Stimulated activated CD8-positive, alpha-beta memory T cell treated with anti-CD3 and anti-CD28 coated beads, Interleukin-12 subunit alpha, Interleukin-12 subunit beta, amount 100 ng/mL, for 4 hours (primary cell): ENCODE measurements around the gene NME3.
"Not testable (repeated sequence)": the region's sequence is repeated elsewhere in the genome, so short reads cannot be mapped to it uniquely, and the experiment has no call there.

Experiments used
- DNase-seq: peaks from one replicate; pipeline ENCODE4 v3.0.0-alpha.2; 2020; ENCODE audit warnings: low read depth

NME3 gene

DNA sequence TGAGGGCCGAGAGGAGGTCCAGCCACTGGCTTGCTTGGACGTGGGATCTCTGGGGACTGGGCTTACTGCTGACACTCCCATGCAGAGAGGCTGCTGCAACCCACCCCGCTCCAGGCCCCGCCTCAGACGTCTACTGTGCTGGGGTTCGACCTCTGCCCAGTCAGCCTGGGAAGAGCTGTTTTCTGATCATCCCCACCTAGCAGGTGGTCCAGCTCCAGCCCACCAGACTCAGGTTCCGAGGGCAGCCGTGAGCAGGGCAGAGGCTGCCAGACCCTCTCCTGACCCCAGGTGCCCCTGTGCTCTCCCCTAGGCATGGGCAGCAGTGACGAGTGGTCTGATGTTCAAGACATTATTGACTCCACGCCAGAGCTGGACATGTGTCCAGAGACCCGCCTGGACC, 23.4 kb downstream of the NME3 start:
- no peak for DNase-seq

DNA sequence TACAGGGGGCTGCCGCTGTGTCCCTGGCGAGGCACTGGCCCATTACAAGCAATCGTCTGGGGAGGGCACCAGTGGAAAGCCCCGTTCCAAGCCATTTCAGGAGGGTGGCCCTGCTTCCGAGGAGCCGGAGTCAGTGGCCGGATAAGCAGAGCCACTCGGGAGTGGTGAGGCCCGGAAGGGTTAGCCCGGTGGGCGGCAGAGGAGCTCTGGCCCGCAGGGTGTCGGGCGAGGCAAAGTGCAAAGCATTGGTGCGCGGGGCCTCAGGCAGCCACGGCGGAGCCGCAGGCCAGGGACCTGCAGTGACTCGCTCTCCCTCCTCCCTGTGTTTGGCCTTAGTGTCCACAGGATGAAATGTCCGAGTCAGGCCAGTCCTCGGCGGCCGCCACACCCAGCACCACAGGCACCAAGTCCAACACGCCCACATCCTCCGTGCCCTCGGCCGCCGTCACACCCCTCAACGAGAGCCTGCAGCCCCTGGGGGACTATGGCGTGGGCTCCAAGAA, 24.6 kb downstream of the NME3 start:
- no peak for DNase-seq

DNA sequence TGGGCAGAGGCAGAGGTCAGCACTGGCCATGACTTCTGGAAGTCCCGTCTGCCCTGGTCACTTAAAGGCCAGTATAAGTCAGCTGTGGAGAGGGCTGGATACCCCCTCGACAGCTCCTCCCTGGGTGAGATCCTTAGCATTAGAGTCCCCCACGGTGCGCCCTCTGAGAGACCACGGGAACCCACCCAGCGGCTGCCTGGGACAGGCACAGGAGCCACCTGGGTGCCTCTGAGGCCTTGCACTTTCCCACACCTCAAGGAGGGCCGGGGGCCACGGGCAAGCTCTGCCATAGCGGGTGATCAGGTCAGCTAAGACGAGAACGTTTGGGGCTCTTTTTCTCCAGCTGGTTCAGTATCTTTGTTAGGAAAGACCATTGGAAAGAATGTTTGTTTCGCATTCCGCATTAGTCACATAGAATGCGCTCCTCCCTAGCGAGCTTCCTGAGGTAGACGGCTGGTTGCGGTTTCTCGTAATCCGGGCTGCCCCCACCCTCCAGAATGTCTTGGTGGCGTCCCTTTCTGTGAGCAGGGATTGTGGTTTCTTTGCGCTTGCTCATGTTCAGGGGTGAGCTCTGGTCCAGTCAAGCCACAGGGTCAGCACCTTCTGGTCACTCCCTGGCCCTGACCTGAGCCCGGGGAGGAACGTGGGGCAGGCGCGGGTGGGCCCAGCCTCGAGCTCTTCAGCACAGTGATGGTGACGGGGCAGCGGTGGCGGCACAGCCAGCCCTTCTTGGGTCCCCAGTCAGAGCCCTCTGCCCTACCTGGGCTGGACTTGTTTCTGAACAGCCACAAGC, 25.2 kb downstream of the NME3 start:
- no peak for DNase-seq

DNA sequence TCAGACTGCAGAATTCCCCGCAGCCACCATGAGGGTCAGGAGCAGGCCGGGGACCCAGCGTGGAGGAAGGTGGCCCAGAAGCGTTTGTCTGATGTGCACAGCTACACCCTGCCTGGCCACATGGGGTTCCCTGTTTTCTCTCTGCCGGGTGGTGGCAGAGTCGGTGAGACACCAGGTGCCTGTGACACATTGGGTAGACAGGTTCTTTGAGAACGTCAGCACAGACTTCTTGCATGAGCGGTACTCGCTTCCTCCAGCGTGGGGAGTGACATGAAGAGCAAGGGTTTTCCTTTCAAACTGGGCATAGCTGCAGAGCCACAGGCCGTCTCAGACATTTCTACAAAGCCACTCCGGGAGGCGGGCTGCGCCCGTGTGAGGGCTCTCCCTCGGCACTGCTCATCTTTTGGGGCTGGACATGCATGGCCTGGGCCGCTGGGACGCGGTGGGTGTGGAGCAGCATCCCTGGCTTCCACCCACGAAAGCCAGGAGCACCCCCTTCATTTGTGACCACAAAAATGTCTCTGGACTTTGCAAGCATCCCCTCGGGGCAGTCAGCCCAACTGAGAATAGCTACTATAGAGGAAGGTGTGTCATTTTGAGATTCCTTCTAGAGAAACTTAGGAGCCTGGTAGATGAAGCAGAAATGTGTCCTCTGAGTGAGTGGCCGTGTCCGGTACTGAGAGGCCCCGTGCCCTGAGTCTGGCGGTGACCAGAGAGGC, 26.0 kb downstream of the NME3 start:
- no peak for DNase-seq

DNA sequence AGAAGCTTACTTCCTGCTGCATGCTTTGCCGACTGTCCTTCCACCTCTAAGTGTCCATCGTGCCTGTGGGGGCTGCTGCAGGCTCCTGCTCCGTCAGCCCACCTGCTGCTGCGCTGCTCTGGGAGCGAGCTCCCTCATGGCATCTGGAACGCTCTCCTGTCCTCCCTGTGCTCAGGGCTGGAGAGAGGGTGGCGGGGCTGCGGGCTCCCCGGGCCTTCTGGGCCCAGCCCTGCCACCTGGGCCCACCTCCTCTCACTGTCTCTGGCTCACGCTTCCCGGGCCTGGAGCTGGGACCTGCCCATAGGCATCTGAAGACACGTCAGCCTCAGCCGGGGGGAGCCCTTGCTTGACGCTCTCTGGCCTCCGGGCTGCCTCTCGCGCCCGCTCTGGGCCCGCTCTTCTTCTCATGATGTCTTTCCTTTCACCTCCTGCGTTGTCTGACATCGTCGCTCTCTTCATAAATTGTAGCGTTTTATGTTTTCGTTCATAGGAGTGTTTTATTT, 27.0 kb downstream of the NME3 start:
- DNase-seq: no peak

DNA sequence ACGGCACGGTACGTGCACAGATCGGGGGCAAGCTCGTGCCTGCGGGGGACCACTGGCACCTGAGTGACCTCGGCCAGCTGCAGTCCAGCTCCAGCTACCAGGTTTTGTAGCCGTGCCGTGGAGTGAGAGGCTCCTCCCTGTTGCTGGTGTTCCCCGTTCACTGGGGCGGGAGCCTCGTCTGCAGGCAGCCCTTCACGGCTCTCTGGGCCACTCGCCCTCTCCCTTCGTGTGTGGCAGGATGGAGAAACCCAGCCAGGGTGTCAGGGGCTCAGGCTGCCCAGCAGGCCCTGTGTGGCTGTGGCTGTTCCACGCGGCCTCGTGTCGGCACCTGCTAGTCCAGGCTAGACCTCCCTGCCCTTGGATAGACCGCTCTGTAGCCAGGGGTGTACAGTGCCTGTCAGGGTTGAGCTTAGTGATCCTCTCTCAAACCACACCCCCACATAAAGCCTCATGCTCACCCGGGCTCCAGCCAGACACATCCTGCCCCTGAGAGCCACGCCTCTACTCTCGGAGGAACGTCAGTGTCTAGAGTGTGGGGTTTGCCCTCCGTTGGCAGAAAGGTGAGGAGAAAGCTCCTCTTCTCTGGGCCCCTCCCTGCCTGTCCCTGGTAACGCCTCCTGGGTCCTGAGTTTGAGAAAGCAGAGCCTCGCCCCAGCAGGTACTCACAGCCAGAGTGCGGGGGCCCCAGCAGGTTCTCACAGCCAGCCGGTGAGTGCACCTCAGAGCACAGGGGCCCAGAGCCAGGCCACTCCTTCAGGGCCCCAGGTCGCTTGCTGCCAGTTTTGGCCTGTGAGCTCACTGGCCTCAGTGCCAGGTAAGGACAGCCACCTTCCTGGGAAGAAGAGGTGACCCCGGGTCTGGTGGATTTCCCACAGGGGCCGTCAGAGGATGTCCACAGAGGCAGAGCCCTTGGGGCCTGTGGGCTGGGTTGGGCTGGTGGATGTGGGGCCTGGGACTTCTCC, 27.7 kb downstream of the NME3 start:
- DNase-seq: no peak

DNA sequence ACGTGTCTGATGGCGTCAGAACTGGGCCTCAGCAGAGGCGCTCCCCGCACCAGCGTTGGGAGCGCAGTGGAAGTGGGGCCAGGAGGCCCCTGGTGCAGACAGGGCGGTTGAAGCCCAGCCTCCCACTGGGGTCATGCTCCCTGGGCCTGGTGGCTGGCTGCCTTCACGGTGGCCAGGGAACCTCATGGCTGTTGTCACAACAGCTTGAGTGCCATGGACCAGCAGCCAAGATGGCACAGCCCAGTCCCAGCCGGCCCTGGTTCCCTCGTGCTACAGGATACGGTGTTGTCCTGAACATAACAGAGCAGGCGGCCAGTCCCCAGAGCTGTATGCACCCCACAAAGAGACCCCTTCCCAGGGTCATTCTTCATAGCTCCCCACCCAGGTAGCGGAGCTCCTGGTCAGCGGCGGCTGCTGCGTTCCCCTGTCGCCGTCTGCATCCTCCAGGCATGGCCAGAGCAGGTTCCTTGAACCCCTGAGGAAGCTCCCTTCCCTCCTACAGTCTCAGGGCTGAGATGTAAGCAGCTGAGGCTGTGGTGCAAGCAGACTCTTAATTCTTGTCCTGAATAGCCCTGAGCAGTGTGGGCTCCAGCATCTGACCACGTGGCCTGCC, 29.7 kb downstream of the NME3 start:
- no peak for DNase-seq

DNA sequence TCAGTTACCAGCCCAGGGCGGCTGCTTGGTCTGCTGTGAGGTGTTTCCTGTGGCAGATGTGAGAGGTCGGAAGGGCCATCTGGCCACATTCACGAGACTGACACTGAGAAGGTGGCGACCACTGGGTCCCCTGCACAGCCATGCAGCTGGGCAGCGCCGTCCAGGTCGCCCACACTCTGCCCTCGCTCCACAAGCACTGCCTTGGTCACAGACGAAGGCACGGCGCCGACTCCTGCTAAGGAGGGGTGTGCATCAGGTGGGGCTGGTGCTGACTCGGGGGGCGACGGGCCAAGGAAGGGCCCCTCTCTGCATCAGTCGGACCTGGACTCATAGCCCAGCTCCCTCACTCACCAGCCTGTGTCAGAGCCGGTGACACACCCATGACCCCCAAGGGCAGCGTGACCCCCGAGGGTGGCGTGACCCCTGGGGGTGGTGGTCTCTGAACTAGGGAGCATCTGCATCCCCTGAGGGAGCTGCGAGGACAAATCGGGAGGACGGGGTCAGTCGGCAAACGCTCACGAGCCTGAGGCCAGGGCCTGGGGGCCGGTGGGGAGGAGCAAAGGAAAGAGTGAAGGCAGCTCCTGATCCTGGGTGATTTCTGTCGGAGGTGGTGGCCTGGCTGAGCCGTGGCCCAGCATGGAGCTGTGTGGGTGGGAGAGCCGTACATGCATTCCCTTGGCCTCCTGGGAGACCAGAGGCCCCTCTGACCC, 30.4 kb downstream of the NME3 start:
- DNase-seq: no peak

DNA sequence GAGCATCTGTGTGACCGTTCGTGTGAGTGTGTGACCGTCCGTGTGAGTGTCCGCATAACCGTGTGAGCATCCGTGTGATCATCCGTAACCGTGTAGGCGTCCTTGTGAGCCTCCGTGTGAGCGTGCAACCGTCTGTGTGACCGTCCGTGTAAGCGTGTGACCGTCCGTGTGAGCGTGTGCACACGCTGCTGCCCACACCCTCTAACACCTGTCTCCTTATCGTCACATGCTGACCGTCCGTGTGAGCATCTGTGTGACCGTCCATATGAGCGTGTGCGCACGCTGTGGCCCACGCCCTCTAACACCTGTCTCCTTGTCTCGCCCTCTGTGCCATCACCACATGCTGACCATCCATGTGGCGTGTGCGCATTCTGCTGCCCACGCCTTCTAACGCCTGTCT, 31.1 kb downstream of the NME3 start:
- DNase-seq: no peak

DNA sequence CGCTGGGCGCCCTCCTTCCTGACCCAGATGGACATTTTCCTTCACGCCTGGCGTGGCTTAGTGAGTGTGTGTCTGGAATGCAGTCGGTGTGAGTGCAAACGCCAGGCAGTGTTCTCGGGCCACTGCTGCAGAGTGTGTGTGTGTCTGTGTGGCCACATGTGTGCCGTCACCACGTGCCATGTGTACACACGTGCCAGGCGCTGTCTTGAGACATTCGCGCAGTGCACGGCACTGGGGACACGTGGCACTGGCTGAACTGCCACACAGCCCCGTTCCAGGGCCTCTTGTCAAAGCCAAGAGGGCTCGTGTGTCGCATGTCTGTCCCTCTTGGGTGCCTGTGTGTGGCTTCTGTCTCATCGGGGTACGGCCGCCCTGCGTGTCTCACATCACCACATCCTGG, 36.5 kb downstream of the NME3 start:
- DNase-seq: no peak

DNA sequence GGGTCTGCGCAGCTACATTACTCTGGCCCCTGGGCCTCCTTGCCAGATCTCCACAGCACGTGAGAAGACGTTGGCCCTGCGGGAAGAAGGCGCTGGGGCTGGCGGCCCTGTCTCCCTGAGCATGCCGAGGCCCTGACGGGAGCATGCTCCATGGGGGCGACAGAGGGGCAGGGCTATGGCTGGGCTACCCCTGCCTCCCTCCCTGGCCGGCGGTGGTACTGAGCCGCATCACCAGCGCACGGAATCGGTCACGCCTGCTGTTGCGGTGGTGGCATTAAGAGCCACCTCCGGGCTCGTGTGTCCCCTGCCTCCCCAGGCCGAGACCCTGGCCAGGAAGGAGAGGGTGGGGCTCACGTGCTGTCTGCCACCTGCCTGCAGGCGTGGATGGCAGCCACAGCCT, 37.2 kb downstream of the NME3 start:
- DNase-seq: no peak

DNA sequence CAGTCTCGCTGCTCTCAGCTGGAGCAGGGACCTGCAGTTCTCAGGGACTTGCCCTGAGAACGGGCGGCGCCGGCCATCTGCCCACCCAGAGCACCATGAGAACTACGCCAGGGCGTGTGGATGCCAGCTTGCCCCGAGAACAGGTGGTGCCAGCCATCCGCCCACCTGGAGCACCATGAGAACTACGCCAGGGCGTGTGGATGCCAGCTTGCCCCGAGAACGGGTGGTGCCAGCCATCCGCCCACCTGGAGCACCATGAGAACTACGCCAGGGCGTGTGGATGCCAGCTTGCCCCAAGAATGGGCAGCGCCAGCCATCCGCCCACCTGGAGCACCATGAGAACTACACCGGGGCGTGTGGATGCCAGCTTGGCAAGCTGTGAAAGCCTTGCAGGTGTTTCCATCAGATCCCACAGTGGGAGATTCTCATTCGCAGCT, 38.8 kb downstream of the NME3 start:
- DNase-seq: not testable (repeated sequence)

DNA sequence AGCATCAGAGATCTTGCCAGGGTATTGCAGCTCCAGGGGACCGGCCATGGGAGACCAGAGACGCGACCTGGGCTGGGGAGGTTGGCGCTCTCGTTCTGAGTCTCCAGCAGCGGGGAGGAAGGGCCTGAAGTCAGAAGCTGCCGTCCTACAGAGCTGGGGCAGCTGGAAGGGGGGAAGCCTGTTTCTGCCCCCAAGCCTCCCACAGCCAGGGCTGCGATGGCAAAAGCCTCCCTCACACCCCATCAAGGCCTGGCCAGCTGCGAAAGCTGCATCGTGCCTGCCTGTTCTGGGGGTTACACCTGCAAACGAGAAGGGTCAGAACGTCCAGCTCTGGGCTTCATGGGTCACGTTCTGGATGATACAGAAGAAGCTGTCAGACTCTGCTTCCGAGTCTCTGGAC, 39.3 kb downstream of the NME3 start:
- no peak for DNase-seq

DNA sequence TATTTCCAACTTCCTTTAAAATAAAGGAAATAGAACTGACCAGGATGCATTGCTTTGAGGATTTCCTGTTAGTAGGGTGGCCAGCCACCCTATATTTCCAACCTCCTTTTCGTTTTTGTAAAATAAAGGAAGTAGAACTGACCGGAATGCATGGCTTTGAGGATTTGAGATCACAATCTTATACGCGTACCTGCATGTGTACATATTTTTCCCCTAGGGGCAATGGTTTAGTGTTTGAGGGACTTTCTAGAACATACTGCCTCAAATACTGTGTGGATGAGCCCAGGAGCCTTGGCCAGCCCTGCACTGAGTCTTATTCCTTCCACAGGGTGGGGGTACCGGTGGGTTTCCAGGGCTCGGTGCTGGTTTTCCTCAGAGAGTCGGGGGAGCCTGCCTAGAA, 39.7 kb downstream of the NME3 start:
- no peak for DNase-seq

DNA sequence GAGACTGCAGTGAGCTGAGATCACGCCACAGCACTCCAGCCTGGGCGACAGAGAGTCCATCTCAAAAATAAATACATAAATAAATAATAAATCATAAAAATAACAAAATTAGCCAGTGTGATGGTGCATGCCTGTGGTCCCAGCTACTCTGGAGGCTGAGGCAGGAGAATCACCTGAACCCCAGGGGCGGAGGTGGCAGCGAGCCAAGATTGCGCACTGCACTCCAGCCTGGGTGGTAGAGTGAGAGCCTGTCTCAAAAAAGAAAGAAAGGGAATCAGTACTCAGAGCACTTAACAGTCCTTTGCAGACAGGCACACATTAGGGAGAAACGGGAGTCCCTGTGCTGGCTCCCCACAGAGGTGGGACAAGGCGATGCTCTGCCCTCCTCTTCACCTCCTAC, 40.3 kb downstream of the NME3 start:
- DNase-seq: no peak

DNA sequence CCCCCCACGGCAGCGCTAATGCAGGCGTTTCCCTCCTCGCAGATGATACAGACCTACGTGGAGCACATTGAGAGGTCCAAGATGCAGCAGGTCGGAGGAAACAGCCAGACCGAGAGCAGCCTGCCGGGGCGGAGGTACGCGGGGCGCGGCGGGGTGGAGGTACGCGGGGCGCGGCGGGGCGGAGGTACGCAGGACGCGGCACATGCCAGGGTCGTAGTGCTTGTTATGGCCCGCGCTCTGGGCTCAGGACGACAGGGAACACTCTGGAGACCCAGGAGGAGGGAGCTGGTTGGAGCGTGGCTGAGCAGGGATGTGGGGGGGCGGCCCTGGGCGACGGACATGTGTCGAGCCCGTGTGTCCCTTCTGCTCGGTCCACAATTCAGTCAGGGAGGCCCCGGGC, 41.9 kb downstream of the NME3 start:
- DNase-seq: no peak

DNA sequence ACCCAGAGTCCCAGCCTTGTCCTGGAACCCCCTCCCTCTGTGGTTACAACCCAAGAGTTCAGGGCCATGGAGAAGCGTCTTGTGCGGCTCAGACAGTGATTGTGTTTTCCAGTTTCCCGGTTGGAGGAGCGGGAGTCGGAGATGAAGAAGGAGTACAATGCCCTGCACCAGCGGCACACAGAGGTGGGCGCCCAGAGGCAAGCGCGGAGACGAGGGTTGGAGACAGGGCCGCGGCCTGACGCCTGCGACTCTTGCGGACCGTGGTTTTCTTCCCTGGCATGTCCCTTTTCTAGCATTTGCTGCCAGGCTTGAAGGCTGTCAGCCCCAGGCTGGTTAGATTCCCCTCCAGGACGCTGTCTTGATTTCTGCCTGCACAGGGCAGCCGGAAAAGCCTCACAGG, 42.3 kb downstream of the NME3 start:
- no peak for DNase-seq

DNA sequence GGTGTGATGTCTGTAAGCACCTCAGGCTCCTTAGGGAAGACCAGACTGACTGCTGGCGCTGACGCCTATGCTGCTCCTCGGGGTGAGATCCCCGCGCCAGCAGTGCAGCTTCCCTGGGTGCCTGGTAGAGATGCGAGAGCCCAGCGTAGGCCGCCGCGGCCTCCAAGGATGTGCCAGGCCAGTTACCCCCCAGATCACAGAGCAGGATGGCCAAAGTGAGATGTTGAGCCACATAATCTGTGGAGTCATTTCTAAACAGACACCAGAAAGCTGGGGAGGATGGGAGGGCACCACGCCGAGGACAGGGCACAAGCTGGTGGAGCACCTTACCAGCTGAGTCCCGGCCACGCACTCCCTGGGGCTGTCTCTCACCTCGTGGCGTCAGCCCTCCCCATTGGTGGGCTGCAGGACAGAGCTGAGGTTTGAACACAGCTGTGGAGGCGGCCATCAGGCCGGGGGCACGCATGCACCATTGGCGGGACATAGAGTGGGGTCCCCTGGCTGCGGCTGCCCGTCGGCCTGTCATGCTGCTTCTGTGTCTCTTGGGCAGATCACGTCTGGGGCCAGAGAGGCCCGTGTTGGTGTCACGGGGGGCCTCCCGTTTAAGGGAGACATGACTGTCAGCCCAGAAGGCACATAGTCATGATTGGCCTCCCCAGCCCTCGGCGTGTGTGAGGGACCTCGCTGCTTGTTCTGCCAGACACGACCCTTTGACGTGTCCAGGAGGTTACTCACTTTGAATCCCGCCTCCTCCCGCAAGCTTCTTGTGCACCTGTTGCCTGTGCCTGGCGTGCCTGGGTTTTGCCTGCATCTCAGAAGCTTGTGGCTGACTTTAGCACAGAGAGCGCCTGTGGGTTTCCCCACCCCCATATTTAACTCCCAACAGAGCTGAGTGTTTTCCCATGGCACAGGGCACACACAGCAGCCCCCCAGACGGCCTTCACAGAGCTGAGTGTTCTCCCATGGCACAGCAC, 43.4 kb downstream of the NME3 start:
- DNase-seq: no peak

DNA sequence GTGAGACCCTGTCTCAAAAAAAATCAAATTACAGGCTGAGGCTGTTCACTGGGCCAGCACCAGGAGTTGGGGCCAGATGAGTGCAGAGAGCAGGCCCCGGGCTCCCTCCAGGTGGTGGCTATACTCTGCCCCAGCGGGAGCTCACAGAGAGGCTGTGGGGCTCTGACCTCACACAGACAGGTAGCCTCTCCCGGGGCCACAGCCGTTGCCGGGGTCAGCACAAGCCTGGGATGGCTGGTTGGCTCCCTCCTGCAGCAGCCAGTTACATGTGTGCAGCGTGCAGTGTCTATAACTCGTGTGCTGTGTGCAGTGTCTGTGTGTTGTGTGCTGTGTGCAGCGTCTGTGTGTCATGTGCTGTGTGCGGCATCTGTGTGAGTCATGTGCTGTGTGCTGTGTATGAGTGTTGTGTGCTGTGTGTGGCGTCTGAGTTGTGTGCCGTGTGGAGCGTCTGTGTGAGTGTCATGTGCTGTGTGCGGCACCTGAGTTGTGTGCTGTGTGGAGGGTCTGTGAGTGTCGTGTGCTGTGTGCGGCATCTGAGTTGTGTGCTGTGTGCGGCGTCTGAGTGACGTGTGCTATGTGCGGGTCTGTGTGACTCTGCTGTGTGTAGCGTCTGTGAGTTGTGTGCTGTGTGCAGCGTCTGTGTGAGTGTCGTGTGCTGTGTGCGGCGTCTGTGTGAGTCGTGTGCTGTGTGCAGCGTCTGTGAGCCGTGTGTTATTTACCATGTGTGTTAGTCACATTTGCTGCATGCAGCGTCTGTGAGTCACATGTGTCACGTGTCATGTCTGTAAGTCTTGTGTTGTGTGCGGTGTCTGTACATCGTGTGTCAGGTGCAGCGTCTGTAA, 44.5 kb downstream of the NME3 start:
- DNase-seq: no peak
